COLO668 (cell line): ENCODE measurements around the gene CNTNAP2.

Experiments
- DNase-seq: peaks from one replicate; lab custom pipeline; 2025; ENCODE audit not compliant: unreplicated experiment; lab: John Stamatoyannopoulos, UW

Gene CNTNAP2

GRCh38 chr7:146661435-146661834 is 544.8 kb downstream of the CNTNAP2 start:
- no peak for DNase-seq

DNA sequence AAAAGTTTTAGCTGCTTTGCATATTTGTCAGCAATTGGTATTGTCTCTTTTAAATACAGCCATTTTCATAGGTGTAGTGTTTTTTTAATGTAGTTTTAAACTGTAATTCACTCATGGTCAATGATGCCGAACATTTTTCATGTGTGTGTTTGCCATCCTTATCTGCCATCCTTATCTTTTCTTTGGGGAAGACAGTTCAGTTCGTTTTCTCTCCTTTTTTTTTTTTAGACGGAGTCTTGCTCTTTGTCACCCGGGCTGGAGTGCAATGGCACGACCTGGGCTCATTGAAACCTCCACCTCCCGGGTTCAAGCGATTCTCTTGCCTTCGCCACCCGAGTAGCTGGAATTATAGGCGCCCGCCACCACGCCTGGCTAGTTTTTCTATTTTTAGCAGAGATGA is 545.3 kb downstream of the CNTNAP2 start:
- no peak for DNase-seq

DNA sequence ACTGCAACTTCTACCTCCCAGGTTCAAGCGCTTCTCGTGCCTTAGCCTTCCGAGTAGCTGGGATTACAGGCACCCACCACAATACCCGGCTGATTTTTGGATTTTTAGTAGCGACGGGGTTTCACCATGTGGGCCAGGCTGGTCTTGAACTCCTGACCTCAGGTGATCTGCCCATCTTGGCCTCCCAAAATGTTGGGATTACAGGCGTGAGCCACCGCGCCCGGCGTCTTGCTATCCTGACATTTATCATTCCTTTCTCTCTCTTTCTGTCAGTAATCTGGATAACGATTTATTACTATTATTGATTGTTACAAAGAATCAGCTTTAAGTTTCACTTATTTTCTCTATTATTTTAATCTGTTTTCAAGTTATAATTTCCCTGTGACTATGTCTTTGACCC is 548.4 kb downstream of the CNTNAP2 start:
- DNase-seq = no peak

GRCh38 chr7:146670532-146670931 is 553.9 kb downstream of the CNTNAP2 start:
- no peak for DNase-seq

GRCh38 chr7:146681487-146681886 is 564.9 kb downstream of the CNTNAP2 start:
- DNase-seq = no peak

- DNase-seq = no peak
Observed at GRCh38 chr7:146683439-146683838, 566.8 kb downstream of the CNTNAP2 start.

GRCh38 chr7:146690987-146691386 is 574.4 kb downstream of the CNTNAP2 start:
- no peak for DNase-seq

GRCh38 chr7:146698995-146699610 is 582.5 kb downstream of the CNTNAP2 start:
- no peak for DNase-seq

- peak; percentile 38 for DNase-seq
Observed at GRCh38 chr7:146700015-146700560, 583.5 kb downstream of the CNTNAP2 start.

- DNase-seq = peak; percentile 42
Observed at GRCh38 chr7:146701166-146701565, 584.6 kb downstream of the CNTNAP2 start.

GRCh38 chr7:146702898-146703297 is 586.3 kb downstream of the CNTNAP2 start:
- no peak for DNase-seq

DNA sequence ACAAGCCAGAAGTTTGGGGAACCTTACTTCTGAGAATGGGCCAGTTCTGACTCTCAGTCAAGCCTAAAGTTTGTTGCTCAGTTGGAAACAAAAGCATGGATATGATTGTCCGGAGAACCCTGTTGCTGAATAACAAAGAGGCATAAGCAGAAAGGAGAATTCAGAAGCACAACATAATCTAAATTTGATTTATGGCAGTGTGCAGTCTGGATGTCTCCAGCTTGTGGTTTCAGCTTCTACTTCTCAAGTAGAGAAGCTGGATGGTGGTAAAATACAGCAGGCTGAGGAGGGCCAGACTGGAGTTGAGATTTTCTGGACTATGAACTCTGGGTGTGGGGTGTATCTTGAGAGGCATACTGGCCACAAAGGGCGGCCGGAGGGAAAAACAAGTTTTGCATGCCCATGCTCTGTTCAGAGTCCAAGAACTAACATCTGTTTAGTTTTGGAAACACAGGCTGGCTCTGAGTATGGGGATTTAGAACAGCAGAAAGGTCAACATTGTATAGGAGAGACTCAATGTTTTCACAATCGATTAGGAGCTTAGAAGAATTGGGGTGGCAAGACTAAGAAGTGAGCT is 592.9 kb downstream of the CNTNAP2 start:
- DNase-seq = no peak

- no peak for DNase-seq
Observed at GRCh38 chr7:146713205-146713604, 596.6 kb downstream of the CNTNAP2 start.

GRCh38 chr7:146713934-146714333 is 597.3 kb downstream of the CNTNAP2 start:
- no peak for DNase-seq

DNA sequence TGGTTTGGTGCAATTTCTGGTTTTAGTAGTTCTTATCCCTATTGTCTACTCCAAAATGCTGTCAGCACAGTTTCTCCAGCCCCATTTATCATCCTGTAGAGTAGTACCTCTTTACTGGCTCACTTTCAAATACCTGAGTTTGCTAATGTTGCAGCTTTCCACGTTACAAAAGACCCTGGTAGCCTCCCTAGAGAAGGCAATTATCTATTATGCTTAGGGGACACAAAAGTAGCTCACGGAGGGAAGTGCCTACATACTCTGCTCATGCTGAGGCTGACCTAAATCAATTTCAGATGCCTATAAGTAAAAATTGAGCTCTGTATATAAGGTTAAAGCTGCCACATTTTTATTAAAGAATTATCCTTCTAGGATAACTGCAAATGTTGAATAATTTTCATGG is 603.6 kb downstream of the CNTNAP2 start:
- DNase-seq = no peak

- no peak for DNase-seq
Observed at GRCh38 chr7:146722986-146723385, 606.4 kb downstream of the CNTNAP2 start.

DNA sequence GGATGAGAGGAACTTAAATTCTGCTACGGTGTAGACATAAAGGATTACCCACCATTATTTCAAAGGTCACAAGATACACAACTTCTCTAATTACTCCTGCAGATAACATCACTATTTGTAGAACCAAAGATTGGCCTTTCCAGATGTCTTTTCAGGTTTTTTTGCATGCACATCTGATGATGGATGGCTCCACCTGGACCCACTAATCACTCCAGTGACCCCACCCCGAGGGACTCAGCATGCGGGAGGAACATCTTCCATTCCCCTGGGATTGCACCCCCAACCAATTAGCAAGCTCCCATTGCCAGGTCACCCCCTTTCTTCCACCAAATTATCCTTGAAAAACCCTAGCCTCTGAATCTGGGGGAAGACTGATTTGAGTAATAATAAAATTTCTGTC is 608.9 kb downstream of the CNTNAP2 start:
- no peak for DNase-seq

DNA sequence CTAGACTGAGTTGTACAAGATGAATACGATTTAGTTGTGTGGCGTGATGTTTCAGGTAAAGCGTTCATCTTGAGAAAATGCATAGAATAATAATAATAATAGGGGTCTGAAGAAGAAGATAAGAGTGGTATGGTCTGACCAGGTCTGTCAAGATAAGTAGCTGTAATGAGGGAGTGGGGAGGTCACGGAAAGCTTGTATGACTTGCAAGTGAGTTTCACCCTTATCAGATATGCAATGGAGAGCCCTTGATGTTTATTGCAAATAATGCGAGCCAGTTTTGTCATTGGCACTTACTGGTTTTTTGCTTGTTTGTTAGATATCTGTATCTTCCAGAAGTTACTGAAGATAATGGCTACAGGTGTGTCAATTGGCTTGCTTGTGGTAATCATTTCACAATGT is 611.5 kb downstream of the CNTNAP2 start:
- DNase-seq = no peak

DNA sequence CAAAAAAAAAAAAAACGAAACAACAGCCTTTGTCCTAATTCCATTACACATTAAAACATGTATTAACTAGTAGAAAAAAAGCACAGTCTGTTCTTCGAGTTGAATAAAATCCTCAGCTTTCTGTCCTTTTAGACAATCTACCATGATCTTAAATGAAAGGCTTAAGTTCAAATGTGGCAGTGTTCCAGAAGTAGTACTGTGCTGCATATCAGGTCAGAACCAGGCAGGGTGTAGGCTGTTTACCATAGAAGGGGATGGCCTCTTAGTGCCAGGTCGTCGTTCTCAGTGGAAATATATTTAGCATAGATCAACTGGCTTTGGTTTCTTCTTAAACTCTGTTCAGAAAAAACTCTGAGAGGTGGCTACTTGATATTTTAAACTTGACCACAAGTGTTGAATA is 612.0 kb downstream of the CNTNAP2 start:
- DNase-seq = no peak

DNA sequence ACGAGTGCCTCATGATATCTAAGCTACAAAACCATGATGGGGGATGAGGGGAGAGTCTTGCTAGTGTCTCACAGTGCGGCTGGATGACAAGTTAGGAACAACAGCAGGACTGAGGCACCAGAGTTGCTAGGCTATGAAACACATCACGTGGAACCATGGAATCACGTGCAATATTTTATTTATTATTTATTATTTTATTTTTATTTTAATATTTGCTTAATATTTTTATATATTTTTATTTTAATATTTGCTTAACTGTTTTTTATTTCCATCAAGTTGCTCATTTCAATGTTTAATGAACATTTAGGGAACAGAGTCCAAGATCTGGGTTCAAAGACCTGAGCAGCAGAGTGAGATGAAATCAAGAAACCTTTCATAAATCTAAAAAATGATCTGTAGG is 614.6 kb downstream of the CNTNAP2 start:
- DNase-seq = no peak

DNA sequence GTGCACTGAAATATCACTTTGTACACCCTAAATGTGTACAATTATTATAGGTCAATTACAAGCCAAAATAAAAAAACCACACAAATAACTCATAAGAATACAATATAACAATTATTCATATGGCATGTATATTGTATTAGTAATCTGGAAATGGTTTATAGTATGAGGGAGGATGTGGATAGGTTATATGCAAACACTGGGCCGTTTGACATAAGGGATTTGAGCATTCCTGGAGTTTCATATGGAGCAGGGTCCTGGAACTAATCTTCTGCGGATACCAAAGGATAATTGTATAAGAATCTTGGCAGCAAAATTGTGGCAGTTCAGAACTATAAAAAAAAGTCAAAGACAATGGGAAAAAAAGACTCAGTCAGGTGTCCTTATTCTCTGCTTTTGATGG is 619.4 kb downstream of the CNTNAP2 start:
- DNase-seq = no peak

- no peak for DNase-seq
Observed at GRCh38 chr7:146736446-146737190, 620.0 kb downstream of the CNTNAP2 start.
